WTC11 (cell line): ENCODE results near the gene ATXN2L. TPM values are rescaled to one million over a fixed set of nuclear protein-coding genes. Genes with fewer than 3 reads are reported as not detected.

ENCODE experiments used
- AR ChIP-seq: fragments of 250-450 bp; sonication (Bioruptor Pico); IDR thresholded peaks from 2 replicates; pipeline ENCODE4 v1.9.0; 2021; ENCODE audit warnings: mild to moderate bottlenecking
- ATF1 ChIP-seq: sonication (generic); formaldehyde crosslinking; IDR thresholded peaks from 2 replicates; pipeline ENCODE4 v1.8.1; 2023; ENCODE audit warnings: mild to moderate bottlenecking, moderate library complexity, missing genetic modification reagents
- CDX4 ChIP-seq: fragments of 250-450 bp; sonication (Bioruptor Pico); IDR thresholded peaks from 2 replicates; pipeline ENCODE4 v1.9.0; 2021; ENCODE audit warnings: moderate library complexity, mild to moderate bottlenecking, inconsistent platforms, borderline replicate concordance
- CREB1 ChIP-seq: sonication (generic); formaldehyde crosslinking; IDR thresholded peaks from 2 replicates; pipeline ENCODE4 v1.8.0; 2023; ENCODE audit warnings: mild to moderate bottlenecking, missing genetic modification reagents
- EMX1 ChIP-seq: fragments of 250-450 bp; sonication (Bioruptor Pico); IDR thresholded peaks from 2 replicates; pipeline ENCODE4 v1.8.0; 2021; ENCODE audit warnings: mild to moderate bottlenecking
- ETV6 ChIP-seq: sonication (generic); formaldehyde crosslinking; IDR thresholded peaks from 2 replicates; pipeline ENCODE4 v1.8.1; 2022; ENCODE audit warnings: mild to moderate bottlenecking, missing genetic modification reagents
- FOXP1 ChIP-seq: sonication (generic); formaldehyde crosslinking; IDR thresholded peaks from 2 replicates; pipeline ENCODE4 v1.8.0; 2022; ENCODE audit warnings: missing genetic modification reagents, mild to moderate bottlenecking, moderate library complexity, borderline replicate concordance
- FOXP4 ChIP-seq: sonication (generic); formaldehyde crosslinking; IDR thresholded peaks from 2 replicates; pipeline ENCODE4 v1.8.0; 2022; ENCODE audit warnings: mild to moderate bottlenecking, missing genetic modification reagents
- GABPB1 ChIP-seq: sonication (generic); formaldehyde crosslinking; IDR thresholded peaks from 2 replicates; pipeline ENCODE4 v1.8.1; 2023; ENCODE audit warnings: mild to moderate bottlenecking, missing genetic modification reagents
- NFYB ChIP-seq: sonication (generic); formaldehyde crosslinking; conservative IDR thresholded peaks from 2 replicates; pipeline ENCODE4 v1.8.0; 2022; ENCODE audit warnings: low read depth, missing genetic modification reagents
- NR3C1 ChIP-seq: sonication (generic); formaldehyde crosslinking; conservative IDR thresholded peaks from 2 replicates; pipeline ENCODE4 v1.8.1; 2023; ENCODE audit warnings: low read depth, mild to moderate bottlenecking, missing genetic modification reagents
- SP1 ChIP-seq: sonication (generic); formaldehyde crosslinking; conservative IDR thresholded peaks from 2 replicates; pipeline ENCODE4 v1.8.1; 2022; ENCODE audit warnings: missing genetic modification reagents
- STAT6 ChIP-seq: sonication (generic); formaldehyde crosslinking; conservative IDR thresholded peaks from 2 replicates; pipeline ENCODE4 v1.8.1; 2023; ENCODE audit warnings: mild to moderate bottlenecking, low read depth, missing genetic modification reagents, moderate library complexity
- TEAD4 ChIP-seq: sonication (generic); formaldehyde crosslinking; IDR thresholded peaks from 2 replicates; pipeline ENCODE4 v1.8.0; 2022; ENCODE audit warnings: mild to moderate bottlenecking, missing genetic modification reagents
- TP53 ChIP-seq: sonication (generic); formaldehyde crosslinking; IDR thresholded peaks from 2 replicates; pipeline ENCODE4 v1.8.1; 2023; ENCODE audit warnings: mild to moderate bottlenecking, missing genetic modification reagents
- ZNF263 ChIP-seq: sonication (generic); formaldehyde crosslinking; IDR thresholded peaks from 2 replicates; pipeline ENCODE4 v1.8.1; 2022; ENCODE audit warnings: low read depth, mild to moderate bottlenecking, moderate library complexity, missing genetic modification reagents
- ZNF317 ChIP-seq: sonication (generic); formaldehyde crosslinking; IDR thresholded peaks from 2 replicates; pipeline ENCODE4 v1.8.1; 2023; ENCODE audit warnings: low read depth, mild to moderate bottlenecking, moderate library complexity, missing genetic modification reagents, borderline replicate concordance
- ZNF396 ChIP-seq: fragments of 250-450 bp; sonication (Bioruptor Pico); IDR thresholded peaks from 2 replicates; pipeline ENCODE4 v1.8.0; 2021; ENCODE audit warnings: mild to moderate bottlenecking, moderate library complexity, borderline replicate concordance
- ZNF423 ChIP-seq: fragments of 250-450 bp; sonication (Bioruptor Pico); IDR thresholded peaks from 2 replicates; pipeline ENCODE4 v2.1.2; 2022; ENCODE audit warnings: mild to moderate bottlenecking, moderate library complexity
- ZNF671 ChIP-seq: fragments of 250-450 bp; sonication (Bioruptor Pico); IDR thresholded peaks from 2 replicates; pipeline ENCODE4 v1.8.0; 2021; ENCODE audit warnings: mild to moderate bottlenecking
- total RNA-seq: library from RNA; stranded (reverse); gene quantifications from 3 replicates; pipeline ENCODE4 v1.2.3, GENCODE V29; 2021
- TF ChIP-seq, protein P1 (sequence below): sonication (generic); formaldehyde crosslinking; IDR thresholded peaks from 2 replicates; pipeline ENCODE4 v1.8.1; 2023; ENCODE audit warnings: mild to moderate bottlenecking, missing genetic modification reagents, borderline replicate concordance
- TF ChIP-seq, protein P2 (sequence below): sonication (generic); formaldehyde crosslinking; IDR thresholded peaks from 2 replicates; pipeline ENCODE4 v1.8.0; 2022; ENCODE audit warnings: mild to moderate bottlenecking, missing genetic modification reagents
- TF ChIP-seq, protein P3 (sequence below): fragments of 250-450 bp; sonication (Bioruptor Pico); IDR thresholded peaks from 2 replicates; pipeline ENCODE4 v1.8.0; 2021; ENCODE audit warnings: mild to moderate bottlenecking

ATXN2L gene
- total RNA-seq, 1 experiment from 2014 or later = 243 TPM

- TF ChIP-seq, protein P1, sequence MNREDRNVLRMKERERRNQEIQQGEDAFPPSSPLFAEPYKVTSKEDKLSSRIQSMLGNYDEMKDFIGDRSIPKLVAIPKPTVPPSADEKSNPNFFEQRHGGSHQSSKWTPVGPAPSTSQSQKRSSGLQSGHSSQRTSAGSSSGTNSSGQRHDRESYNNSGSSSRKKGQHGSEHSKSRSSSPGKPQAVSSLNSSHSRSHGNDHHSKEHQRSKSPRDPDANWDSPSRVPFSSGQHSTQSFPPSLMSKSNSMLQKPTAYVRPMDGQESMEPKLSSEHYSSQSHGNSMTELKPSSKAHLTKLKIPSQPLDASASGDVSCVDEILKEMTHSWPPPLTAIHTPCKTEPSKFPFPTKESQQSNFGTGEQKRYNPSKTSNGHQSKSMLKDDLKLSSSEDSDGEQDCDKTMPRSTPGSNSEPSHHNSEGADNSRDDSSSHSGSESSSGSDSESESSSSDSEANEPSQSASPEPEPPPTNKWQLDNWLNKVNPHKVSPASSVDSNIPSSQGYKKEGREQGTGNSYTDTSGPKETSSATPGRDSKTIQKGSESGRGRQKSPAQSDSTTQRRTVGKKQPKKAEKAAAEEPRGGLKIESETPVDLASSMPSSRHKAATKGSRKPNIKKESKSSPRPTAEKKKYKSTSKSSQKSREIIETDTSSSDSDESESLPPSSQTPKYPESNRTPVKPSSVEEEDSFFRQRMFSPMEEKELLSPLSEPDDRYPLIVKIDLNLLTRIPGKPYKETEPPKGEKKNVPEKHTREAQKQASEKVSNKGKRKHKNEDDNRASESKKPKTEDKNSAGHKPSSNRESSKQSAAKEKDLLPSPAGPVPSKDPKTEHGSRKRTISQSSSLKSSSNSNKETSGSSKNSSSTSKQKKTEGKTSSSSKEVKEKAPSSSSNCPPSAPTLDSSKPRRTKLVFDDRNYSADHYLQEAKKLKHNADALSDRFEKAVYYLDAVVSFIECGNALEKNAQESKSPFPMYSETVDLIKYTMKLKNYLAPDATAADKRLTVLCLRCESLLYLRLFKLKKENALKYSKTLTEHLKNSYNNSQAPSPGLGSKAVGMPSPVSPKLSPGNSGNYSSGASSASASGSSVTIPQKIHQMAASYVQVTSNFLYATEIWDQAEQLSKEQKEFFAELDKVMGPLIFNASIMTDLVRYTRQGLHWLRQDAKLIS (CRISPR knock-in tag) = no peak
- TF ChIP-seq EMX1 (0 out of 2 replicates have a peak, but pooled peaks have one; percentile 69), NFYB (CRISPR knock-in tag) (no peak), TP53 (CRISPR knock-in tag) (no peak), ZNF396 (CRISPR knock-in tag) (no peak), CDX4 (CRISPR knock-in tag) (no peak), SP1 (peak; percentile 99), CREB1 (CRISPR knock-in tag) (peak; percentile 80), ZNF263 (CRISPR knock-in tag) (no peak; the same call in 1 of the 2 replicates), NR3C1 (CRISPR knock-in tag) (no peak), STAT6 (CRISPR knock-in tag) (no peak), FOXP4 (CRISPR knock-in tag) (peak; percentile 58), ZNF423 (CRISPR knock-in tag) (no peak), ATF1 (CRISPR knock-in tag) (no peak; the same call in 1 of the 2 replicates), ZNF317 (no peak), AR (CRISPR knock-in tag) (no peak), TEAD4 (CRISPR knock-in tag) (no peak), ETV6 (CRISPR knock-in tag) (peak; percentile 72), FOXP1 (peak; percentile 81; the same call in 1 of the 2 replicates), ZNF671 (CRISPR knock-in tag) (no peak), GABPB1 (CRISPR knock-in tag) (peak; percentile 89)
- TF ChIP-seq, protein P2, sequence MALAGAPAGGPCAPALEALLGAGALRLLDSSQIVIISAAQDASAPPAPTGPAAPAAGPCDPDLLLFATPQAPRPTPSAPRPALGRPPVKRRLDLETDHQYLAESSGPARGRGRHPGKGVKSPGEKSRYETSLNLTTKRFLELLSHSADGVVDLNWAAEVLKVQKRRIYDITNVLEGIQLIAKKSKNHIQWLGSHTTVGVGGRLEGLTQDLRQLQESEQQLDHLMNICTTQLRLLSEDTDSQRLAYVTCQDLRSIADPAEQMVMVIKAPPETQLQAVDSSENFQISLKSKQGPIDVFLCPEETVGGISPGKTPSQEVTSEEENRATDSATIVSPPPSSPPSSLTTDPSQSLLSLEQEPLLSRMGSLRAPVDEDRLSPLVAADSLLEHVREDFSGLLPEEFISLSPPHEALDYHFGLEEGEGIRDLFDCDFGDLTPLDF = 0 out of 2 replicates have a peak, but pooled peaks have one; percentile 25
- TF ChIP-seq, protein P3, sequence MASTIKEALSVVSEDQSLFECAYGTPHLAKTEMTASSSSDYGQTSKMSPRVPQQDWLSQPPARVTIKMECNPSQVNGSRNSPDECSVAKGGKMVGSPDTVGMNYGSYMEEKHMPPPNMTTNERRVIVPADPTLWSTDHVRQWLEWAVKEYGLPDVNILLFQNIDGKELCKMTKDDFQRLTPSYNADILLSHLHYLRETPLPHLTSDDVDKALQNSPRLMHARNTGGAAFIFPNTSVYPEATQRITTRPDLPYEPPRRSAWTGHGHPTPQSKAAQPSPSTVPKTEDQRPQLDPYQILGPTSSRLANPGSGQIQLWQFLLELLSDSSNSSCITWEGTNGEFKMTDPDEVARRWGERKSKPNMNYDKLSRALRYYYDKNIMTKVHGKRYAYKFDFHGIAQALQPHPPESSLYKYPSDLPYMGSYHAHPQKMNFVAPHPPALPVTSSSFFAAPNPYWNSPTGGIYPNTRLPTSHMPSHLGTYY = no peak
These were observed at the start of gene ATXN2L (continued) for GRCh38 chr16:28822520-28823290.
